Nephron (organoid): ENCODE data around the gene NRP2.
A peak's percentile ranks its signal among the peaks of the same experiment; 100 is the strongest.

Source experiments
- H3K27ac Mint-ChIP-seq, 3 experiments: 2 replicates each; pipeline ENCODE4 v1.8.0; 2020; ENCODE audit warnings: mixed read lengths in 3 of 3, mild to moderate bottlenecking in 2 of 3, moderate library complexity in 1 of 3
- H3K27me3 Mint-ChIP-seq: 2 replicates; pipeline ENCODE4 v1.8.0; 2021; ENCODE audit warnings: low read depth, mild to moderate bottlenecking, moderate library complexity, mixed read lengths
- H3K36me3 Mint-ChIP-seq: 2 replicates; pipeline ENCODE4 v1.8.0; 2020; ENCODE audit warnings: low read depth, mixed read lengths
- H3K4me1 Mint-ChIP-seq: 2 replicates; pipeline ENCODE4 v1.8.0; 2020; ENCODE audit warnings: mixed read lengths
- H3K4me3 Mint-ChIP-seq, 3 experiments: 2 replicates each; pipeline ENCODE4 v1.8.0; 2020; ENCODE audit warnings: mild to moderate bottlenecking in 3 of 3, mixed read lengths in 3 of 3, moderate library complexity in 2 of 3
- H3K9me3 Mint-ChIP-seq: 2 replicates; pipeline ENCODE4 v1.8.0; 2020; ENCODE audit warnings: mixed read lengths
- TF ChIP-seq, protein P1 (sequence below), 3 experiments: fragments of 200-600 bp; sonication (generic); IDR thresholded peaks; one replicate each; pipeline ENCODE4 v1.5.0; 2021; ENCODE audit warnings: antibody characterized with exemption in 3 of 3; ENCODE audit not compliant: unreplicated experiment in 3 of 3

Gene NRP2

GRCh38 chr2:205778356-205778755 lies 96.1 kb downstream of the NRP2 start:
- TF ChIP-seq, protein P1, sequence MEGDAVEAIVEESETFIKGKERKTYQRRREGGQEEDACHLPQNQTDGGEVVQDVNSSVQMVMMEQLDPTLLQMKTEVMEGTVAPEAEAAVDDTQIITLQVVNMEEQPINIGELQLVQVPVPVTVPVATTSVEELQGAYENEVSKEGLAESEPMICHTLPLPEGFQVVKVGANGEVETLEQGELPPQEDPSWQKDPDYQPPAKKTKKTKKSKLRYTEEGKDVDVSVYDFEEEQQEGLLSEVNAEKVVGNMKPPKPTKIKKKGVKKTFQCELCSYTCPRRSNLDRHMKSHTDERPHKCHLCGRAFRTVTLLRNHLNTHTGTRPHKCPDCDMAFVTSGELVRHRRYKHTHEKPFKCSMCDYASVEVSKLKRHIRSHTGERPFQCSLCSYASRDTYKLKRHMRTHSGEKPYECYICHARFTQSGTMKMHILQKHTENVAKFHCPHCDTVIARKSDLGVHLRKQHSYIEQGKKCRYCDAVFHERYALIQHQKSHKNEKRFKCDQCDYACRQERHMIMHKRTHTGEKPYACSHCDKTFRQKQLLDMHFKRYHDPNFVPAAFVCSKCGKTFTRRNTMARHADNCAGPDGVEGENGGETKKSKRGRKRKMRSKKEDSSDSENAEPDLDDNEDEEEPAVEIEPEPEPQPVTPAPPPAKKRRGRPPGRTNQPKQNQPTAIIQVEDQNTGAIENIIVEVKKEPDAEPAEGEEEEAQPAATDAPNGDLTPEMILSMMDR (IDR thresholded peaks at IDR 0.05; ENCODE audit: unreplicated experiment in 3 of 3) = no peak
- Mint-ChIP-seq H3K27ac (peak overlapping the region in 1 of 3 experiments; percentile 12), H3K4me1 (peaks cover 67% of the 10 kb centered on the region), H3K27me3 (no peaks in the 10 kb centered on the region), H3K9me3 (peaks cover 2% of the 10 kb centered on the region), H3K4me3 (no peak overlapping the region), H3K36me3 (peaks cover 11% of the 10 kb centered on the region)

DNA sequence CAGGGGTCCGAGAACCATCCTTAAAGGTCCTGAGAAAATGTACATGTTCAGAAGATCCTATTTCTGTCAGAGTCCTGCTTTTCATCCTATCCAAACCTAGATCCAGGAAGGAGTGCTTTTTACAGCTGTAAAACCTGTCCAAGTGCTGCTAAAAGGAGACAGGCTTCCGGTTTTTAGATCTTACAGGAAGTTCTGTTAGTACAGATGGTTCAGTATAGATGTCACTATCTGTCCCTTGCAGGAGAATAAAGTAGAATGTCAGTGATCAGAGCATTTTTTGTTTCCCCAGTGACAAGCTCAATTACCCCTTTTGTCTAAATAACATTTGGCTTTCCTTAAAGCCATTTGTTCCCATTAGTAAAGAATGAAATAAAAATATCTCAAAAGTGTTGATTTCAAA lies 98.3 kb downstream of the NRP2 start:
- H3K4me3 Mint-ChIP-seq = no peak overlapping the region
- H3K27ac Mint-ChIP-seq = no peak overlapping the region
- peaks cover 2% of the 10 kb centered on the region for H3K9me3 Mint-ChIP-seq
- peaks cover 8% of the 10 kb centered on the region for H3K36me3 Mint-ChIP-seq
- H3K27me3 Mint-ChIP-seq = no peaks in the 10 kb centered on the region
- peaks cover 54% of the 10 kb centered on the region for H3K4me1 Mint-ChIP-seq
- TF ChIP-seq, protein P1 (IDR thresholded peaks at IDR 0.05; ENCODE audit: unreplicated experiment in 3 of 3) = no peak

DNA sequence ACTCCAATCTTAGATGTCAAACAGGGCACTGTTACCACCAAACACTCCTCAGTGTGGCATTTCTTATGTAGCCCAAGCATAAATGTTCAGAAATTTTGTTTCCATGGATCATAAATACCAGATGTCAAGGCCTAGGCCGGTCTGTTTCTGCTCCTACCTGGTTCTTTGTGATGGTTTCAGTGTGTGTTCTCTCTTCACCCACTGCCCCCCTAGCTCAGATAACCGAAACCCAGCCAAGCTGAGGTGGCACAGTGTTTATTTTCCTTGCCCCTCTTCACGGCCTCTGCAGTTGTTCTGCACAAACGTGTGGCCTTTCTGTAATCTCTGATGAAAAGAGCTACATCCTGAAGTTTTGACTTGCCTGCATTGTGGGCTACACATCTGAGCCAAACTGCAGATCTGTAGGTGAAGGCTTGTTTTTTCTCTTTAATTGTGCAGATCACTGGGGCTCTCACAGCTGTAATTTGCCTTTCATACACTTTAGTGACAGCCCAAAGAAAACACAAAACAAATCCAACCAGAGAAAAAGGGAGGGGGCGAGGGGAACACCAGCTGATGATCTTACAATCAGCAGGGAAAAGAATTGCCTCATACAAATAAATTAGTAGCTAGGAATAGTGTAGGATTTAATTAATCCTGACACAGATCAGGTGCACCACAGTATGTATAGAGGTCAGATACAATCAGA lies 99.1 kb downstream of the NRP2 start:
- TF ChIP-seq, protein P1 (IDR thresholded peaks at IDR 0.05; ENCODE audit: unreplicated experiment in 3 of 3) = no peak
- Mint-ChIP-seq H3K4me3 (no peak overlapping the region), H3K9me3 (peaks cover 2% of the 10 kb centered on the region), H3K36me3 (peaks cover 5% of the 10 kb centered on the region), H3K27ac (peak overlapping the region; percentile 8 to 30 (median 28)), H3K4me1 (peaks cover 54% of the 10 kb centered on the region), H3K27me3 (no peaks in the 10 kb centered on the region)

DNA sequence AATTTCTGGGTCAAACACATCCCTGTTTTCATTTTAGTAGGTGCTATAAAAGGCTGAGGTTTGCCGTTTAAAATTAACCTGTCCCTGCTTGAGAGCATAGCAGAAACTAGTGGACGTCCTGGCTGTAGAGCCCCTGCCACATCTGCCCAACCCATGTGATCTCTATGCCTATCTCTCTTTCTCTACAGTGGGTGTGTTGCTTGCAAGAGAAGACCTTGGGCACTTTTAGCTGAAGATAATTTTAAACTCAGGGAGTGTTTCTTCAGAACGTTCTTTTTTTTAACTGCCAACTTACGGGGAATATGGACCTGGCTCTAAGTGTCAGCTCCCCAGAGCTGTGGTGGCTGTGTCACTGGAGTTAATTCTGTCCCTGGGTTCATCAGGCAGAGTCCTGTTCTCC lies 100.6 kb downstream of the NRP2 start:
- Mint-ChIP-seq H3K9me3 (peaks cover 2% of the 10 kb centered on the region), H3K27me3 (no peaks in the 10 kb centered on the region), H3K4me3 (no peak overlapping the region), H3K27ac (peak overlapping the region in 1 of 3 experiments; percentile 24), H3K36me3 (no peaks in the 10 kb centered on the region), H3K4me1 (peaks cover 52% of the 10 kb centered on the region)
- TF ChIP-seq, protein P1 (IDR thresholded peaks at IDR 0.05; ENCODE audit: unreplicated experiment in 3 of 3) = no peak

DNA sequence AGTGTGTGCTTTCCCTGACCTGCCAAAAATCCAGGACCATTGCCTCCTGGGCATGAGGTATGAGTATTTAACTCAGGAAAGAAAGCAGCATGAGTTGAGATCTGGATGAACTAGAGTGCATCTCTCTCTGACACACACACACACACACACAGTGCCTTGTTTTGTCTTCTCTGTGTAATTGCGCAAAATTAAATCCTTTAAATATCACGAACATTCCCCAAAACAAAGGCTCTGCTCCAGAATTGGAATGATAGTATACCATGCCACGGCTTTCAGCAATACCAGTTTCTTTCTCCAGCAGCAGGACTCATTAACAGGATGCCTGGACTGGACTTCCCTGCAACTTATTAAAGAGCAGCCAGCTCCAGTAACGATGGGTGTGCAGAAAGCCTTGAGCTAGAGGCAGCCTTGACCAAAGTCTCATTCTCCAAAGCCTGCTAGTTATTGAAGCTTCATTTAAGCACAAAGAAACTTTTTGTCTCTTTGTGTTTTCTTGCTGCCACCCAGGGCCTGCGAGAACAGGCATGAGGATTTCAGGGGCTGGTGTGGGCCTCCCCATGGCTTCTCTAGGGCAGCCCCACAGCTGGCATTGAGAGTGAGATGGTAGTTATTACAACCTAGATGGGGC lies 101.7 kb downstream of the NRP2 start:
- TF ChIP-seq, protein P1 (IDR thresholded peaks at IDR 0.05; ENCODE audit: unreplicated experiment in 3 of 3) = no peak

More for the DNA sequence above, 101.7 kb downstream of the NRP2 start:
- no peaks in the 10 kb centered on the region for H3K36me3 Mint-ChIP-seq
- no peaks in the 10 kb centered on the region for H3K27me3 Mint-ChIP-seq
- H3K4me1 Mint-ChIP-seq = peaks cover 51% of the 10 kb centered on the region
- no peak overlapping the region for H3K4me3 Mint-ChIP-seq
- peaks cover 2% of the 10 kb centered on the region for H3K9me3 Mint-ChIP-seq
- H3K27ac Mint-ChIP-seq = peak overlapping the region; percentile 28 to 69 (median 68)
